T1000 (cell line): ENCODE data around the gene SLC35F5.
"Not testable (repeated sequence)": the region's sequence is repeated elsewhere in the genome, so short reads cannot be mapped to it uniquely, and the experiment has no call there.

Experiments
- DNase-seq: peaks from one replicate; lab custom pipeline; 2025; ENCODE audit warnings: mixed read lengths; lab: John Stamatoyannopoulos, UW

The SLC35F5 gene

DNA sequence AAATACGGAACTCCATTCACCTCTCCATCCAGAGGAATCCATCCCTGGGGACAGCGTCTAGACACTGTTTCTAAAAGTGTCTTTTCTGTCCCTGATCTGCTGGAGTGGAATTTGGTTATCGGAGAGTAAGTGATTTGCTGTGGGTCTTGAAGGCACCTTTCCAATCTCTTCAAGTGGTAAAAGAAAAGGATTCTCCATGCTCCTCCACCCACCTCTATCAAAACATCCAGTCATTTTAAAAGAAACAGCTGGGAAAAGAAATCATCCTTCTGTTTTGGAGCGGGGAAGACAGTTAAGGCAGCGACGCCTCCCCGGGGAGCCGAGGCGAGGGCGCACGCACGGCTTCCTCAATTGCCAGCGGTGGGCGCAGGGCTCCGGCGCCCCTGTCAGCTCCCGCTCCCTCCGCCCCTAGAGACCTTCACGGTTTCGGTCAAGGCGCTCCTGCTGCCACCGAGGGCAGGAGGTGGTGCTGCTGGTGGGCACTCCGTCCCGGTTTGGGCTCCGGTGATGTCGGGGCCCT lies 547 bp downstream of the SLC35F5 start:
- no peak for DNase-seq

DNA sequence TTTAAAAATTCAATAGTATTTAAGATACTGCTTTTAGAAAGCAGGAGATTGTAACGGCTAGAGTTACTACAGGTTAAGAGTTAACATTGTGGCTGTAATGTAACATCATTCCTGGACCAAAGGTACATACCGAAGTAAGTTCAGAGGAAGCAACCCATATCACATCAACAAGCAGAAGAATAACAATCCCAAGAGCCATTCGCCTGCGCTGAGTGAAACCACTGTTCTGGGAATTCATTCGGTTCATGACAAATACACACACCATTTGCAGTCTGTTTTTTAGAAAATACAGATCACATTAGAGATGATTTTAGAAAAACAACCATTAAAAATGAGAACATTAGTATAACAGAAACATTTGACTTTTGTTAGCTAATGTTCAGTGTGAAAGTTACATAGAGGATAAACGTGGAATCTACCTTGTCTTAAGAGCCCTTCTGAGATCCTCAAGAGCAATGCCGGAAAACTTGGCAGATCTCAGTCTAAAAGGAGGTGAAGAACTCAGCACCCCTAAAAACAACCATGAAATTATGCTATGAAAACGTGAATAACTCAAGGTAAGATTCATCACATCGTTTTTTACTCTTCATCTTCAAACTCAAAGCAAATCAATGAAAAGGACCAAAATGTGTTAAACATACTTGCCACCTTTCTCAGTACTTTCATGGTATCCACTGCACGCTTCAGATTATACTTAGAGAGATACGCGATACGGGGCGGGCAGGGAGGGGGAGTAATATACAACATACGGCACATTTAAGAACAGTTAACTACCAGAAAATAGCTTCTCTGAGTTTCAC lies 1.2 kb downstream of the SLC35F5 start:
- no peak for DNase-seq

DNA sequence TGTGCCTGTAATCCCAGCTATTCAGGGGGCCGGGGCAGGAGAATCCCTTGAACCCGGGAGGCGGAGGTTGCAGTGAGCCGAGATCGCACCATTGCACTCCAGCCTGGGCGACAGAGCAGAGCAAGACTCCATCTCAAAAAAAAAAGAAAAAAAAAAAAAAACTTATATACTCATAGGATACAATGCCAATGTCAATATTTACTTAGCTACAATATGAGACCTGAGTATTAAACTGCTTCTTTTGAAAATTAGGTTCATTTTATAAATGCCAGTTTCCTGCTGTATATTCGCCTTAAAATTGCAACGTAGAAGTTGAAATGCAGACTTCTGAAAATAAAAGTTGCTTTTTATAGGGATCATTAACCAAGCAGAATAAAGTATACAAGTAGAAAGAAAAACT lies 2.3 kb downstream of the SLC35F5 start:
- no peak for DNase-seq

- no peak for DNase-seq
Observed at GRCh38 chr2:113750385-113750784, 6.1 kb downstream of the SLC35F5 start.

DNA sequence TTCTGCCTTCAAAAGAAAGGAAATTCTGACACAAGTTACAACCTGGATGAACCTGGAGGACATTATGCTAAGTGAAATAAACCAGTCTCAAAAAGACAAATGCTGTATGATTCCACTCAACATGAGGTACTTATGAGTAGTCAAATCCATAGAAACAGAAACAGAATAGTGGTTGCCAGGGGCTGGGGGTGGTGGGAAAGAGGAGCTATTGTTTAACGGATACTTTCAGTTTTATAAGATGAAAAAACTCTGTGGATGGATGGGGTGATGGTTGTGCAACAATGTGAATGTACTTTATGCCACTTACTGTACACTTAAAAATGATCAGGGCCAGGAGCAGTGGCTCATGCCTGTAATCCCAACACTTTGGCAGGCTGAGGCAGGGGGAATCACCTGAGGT lies 15.4 kb downstream of the SLC35F5 start:
- no peak for DNase-seq

- no peak for DNase-seq
Observed at GRCh38 chr2:113739849-113740248, 16.6 kb downstream of the SLC35F5 start.

GRCh38 chr2:113734185-113734584 lies 22.3 kb downstream of the SLC35F5 start:
- DNase-seq: no peak

DNA sequence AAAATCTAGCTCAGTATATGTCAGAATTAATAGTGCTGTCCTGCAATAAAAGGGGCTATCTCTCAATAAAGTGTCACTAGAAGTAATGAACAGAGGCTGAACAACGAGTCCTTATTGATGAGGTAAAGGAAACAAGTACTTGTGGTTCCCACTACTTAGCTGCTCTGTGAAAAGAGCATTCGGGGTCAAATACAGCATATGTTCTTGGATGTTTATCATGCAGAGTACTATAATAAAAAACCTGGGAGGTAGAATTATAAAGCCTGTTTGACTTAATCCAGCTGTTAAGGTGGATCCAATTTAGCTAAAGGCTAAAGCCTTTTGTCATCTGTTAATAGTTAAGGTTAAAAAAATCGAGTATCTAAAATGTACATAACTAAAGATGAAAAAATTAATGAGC lies 32.4 kb downstream of the SLC35F5 start:
- DNase-seq: no peak

- no peak for DNase-seq
Observed at GRCh38 chr2:113723411-113723810, 33.0 kb downstream of the SLC35F5 start.

- DNase-seq: no peak
Observed at GRCh38 chr2:113720167-113720566, 36.3 kb downstream of the SLC35F5 start.

GRCh38 chr2:113716291-113716690 lies 40.2 kb downstream of the SLC35F5 start:
- DNase-seq: no peak

DNA sequence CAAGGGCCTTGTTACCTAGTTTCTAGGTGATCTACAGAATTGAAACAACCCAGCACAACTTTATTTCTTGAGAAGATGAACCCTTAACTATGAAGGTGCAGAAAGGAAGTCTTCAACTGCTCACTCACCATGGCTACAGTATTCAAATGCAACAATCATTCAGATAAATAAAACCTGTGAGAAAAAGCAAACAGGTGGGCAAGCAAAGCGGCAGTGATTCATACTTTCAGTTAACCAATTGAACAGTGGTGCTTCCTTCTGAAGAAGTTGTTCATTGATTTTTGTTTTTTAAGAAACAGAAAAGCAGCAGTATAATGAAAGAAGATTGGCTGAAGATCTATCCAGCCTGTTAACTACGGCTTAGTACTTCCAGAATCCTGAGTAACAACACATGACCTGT lies 43.5 kb downstream of the SLC35F5 start:
- no peak for DNase-seq

DNA sequence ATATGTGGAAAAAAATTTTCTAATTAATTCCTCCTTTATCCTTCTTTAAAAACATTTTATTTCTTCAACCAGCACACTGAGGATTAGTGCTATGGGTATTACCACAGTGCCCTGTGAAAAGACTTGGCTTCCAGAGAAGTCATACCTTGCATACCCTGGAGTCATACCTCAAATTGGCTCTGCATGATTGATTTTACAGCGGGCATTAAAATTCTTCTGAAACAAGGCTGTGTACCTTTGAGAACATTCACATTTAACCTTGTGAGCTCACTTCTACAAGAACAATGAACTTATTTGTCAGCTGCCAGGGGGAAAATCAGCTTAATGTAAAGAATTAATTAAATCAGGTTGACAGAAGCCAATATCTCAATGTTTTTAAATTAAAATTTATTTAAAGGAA lies 44.6 kb downstream of the SLC35F5 start:
- DNase-seq: no peak

- DNase-seq: no peak
Observed at GRCh38 chr2:113709022-113709421, 47.4 kb downstream of the SLC35F5 start.

GRCh38 chr2:113707106-113707505 lies 49.3 kb downstream of the SLC35F5 start:
- DNase-seq: no peak

DNA sequence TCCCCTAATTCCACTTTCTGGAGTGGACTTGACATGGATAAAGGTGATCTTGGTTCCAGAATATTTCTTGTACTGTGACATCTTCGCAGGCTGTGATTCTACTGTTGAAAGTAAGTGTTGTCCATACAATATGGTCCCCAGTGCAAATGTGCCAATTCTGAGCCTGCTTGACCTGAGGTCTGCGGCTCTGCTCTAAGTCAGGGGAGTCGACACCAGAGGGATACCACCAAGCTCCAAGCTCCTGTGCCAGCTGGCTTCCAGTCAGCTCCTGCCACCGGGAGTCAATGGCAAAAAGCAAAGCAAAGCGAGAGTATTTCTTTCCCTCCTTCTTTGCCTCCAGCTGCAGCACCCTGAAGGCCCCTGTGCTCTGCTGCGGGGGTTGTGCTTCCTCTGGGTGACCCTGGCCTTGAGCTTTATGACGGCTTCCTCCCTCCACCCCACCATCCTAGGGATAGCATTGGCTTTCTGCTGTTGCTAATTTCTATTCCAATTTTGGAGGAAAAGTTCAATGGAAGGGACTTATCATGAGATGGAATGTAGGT lies 50.4 kb downstream of the SLC35F5 start:
- DNase-seq: no peak

- DNase-seq: not testable (repeated sequence)
Observed at GRCh38 chr2:113704300-113704993, 52.0 kb downstream of the SLC35F5 start.

DNA sequence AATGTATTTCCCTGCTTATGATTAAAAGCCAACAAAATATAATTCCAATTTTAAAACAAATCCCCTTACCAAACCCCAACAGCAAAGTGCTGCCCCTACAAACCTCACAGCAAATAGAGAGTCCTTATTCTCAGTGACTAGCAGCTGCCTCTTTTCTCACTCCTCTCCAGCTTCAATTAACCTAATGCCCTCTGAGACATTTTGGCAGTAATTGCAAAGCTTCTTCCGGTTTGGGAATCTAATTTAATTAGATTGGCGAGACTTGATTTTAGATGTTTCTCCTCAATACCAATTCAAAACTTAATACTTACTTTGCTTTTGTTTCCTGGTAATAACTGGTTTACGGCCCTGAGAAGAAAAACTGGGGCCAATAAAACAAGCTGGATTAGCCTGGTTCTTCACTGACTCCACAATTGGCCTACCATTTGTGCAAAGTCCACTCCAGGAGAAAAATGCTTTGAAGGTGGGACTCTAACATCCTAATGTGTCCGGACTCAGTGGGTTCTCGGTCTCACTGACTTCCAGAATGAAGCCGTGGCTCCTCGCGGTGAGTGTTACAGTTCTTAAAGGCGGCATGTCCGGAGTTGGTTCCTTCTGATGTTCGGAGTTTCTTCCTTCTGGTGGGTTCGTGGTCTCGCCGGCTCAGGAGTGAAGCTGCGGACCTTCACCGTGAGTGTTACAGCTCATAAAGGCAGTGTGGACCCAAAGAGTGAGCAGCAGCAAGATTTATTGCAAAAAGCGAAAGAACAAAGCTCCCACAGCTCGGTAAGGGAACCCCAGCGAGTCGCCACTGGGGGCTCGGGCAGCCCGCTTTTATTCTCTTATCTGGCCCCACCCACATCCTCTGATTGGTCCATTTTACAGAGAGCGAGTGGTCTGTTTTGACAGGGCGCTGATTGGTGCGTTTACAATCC lies 52.8 kb downstream of the SLC35F5 start:
- DNase-seq: no peak

- no peak for DNase-seq
Observed at GRCh38 chr2:113700186-113700841, 56.1 kb downstream of the SLC35F5 start.

DNA sequence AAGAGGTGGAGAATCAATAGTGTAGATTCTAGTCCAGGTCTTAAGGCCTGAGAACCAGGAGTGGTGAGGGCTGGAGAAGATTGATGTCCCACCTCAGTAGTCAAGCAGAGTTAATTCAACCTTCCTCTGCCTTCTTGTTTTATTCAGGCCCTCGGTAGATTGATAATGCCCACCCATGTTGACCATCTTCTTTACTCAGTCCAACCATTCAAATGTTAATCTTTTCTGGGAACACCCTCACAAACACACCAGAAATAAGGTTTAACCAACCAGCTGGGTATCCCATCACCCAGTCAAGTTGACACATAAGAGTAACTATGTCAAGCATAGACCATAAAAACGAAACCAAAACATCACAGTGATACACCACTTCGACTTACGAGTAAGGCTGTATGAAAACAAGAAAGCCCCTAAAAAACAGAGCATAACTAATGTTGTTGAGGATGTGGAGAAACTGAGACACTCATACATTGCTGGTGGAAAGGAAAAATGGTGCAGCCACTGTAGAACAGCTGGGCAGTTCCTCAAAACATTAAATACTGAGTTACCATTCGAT lies 57.5 kb downstream of the SLC35F5 start:
- no peak for DNase-seq

DNA sequence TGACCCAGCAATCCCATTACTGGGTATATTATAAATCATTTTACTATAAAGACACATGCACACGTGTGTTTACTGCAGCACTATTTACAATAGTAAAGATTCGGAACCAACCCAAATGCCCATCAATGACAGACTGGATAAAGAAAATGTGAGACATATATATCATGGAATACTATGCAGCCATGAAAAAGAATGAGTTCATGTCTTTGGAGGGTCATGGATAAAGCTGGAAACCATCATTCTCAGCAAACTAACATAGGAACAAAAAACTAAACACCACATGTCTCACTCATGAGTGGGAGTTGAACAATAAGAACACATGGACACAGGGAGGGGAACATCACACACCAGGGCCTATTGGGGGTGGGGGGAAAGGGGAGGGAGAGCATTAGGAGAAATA lies 58.2 kb downstream of the SLC35F5 start:
- not testable (repeated sequence) for DNase-seq
